ENCODE data around the gene NEK3.

DNA sequence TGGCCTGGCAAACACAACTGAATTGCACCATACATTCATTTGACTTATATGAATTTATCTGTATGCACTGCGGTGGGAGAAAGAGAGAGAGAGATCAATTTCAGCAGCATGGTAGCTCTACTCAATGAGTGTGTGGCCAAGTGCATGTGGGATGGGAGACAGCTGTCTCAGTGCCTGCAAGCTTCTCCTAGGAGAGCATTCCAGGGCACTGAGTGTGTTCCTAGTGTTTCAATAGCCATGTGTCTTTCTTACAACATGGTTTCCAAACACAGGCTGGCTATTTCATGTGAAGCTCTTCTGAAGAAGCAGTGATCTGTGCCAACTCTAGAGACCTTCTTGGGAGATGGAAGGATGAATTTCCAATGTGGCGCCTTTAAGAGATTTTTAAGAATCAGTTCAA, 74.0 kb downstream of the NEK3 start:
- TF ChIP-seq POLR2A (IDR thresholded peaks at IDR 0.05) = no peak
- TF ChIP-seq, protein P1, sequence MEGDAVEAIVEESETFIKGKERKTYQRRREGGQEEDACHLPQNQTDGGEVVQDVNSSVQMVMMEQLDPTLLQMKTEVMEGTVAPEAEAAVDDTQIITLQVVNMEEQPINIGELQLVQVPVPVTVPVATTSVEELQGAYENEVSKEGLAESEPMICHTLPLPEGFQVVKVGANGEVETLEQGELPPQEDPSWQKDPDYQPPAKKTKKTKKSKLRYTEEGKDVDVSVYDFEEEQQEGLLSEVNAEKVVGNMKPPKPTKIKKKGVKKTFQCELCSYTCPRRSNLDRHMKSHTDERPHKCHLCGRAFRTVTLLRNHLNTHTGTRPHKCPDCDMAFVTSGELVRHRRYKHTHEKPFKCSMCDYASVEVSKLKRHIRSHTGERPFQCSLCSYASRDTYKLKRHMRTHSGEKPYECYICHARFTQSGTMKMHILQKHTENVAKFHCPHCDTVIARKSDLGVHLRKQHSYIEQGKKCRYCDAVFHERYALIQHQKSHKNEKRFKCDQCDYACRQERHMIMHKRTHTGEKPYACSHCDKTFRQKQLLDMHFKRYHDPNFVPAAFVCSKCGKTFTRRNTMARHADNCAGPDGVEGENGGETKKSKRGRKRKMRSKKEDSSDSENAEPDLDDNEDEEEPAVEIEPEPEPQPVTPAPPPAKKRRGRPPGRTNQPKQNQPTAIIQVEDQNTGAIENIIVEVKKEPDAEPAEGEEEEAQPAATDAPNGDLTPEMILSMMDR (IDR thresholded peaks at IDR 0.05) = no peak
